ENCODE results near the gene SPACA6.

DNA sequence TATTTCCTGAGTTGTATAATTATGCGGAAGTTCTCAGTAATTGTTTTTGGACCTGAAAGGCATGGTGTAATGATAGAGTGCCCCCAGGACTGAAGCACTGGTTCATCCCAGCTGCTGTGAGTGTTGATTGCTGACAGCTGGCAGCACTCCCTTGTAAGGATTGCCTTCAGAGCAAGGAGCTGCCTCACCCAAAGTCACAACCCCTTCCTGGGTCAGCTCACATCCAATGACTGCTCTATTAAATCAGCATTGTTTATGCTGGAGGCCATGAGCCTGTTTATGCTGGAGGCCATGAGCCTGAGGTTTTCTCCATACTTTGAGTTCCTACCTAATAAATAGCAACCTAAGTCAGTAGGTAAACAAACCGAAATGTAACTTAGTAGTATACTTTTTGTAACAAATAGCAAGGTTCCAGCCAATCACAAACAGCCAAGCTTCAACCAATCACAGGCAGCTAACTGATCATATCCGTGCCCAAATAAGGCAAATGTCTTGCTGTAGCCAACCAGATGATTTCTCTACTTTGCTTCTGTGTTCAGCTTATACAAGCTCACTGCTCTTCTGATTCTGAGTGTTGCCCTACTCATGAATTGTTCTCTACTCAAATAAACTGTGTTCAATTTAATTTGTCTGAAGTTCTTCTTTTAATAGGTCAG lies 11.7 kb upstream of the SPACA6 start:
- TF ChIP-seq, protein P1, sequence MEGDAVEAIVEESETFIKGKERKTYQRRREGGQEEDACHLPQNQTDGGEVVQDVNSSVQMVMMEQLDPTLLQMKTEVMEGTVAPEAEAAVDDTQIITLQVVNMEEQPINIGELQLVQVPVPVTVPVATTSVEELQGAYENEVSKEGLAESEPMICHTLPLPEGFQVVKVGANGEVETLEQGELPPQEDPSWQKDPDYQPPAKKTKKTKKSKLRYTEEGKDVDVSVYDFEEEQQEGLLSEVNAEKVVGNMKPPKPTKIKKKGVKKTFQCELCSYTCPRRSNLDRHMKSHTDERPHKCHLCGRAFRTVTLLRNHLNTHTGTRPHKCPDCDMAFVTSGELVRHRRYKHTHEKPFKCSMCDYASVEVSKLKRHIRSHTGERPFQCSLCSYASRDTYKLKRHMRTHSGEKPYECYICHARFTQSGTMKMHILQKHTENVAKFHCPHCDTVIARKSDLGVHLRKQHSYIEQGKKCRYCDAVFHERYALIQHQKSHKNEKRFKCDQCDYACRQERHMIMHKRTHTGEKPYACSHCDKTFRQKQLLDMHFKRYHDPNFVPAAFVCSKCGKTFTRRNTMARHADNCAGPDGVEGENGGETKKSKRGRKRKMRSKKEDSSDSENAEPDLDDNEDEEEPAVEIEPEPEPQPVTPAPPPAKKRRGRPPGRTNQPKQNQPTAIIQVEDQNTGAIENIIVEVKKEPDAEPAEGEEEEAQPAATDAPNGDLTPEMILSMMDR (IDR thresholded peaks at IDR 0.05) = no peak
- no peak for TF ChIP-seq POLR2A (IDR thresholded peaks at IDR 0.05)
